Uterus (tissue), 4 donors: ENCODE data around the gene KPNA1. TPM values are rescaled to one million over a fixed set of nuclear protein-coding genes. Genes with fewer than 3 reads are reported as not detected.
"Not testable (repeated sequence)": the region's sequence is repeated elsewhere in the genome, so short reads cannot be mapped to it uniquely, and the experiment has no call there.

Source experiments
- DNase-seq, 2 donors: peaks; one replicate each; pipeline ENCODE4 v3.0.0-alpha.2; 2019 to 2020
- H3K27ac ChIP-seq, 2 donors: fragments of 200-600 bp; sonication (generic); 1 replicate in 1 of 2; 2 replicates in 1 of 2; pipeline ENCODE4 v1.5.1; 2016 to 2018
- H3K27me3 ChIP-seq, 2 donors: fragments of 200-600 bp; sonication (generic); one replicate each; pipeline ENCODE4 v1.5.1; 2018 to 2019; ENCODE audit warnings: control low read depth in 1 of 2
- H3K36me3 ChIP-seq, 2 donors: fragments of 200-600 bp; sonication (generic); one replicate each; pipeline ENCODE4 v1.5.1; 2019; ENCODE audit warnings: control low read depth in 1 of 2
- H3K4me1 ChIP-seq, 2 donors: fragments of 200-600 bp; sonication (generic); one replicate each; pipeline ENCODE4 v1.5.1; 2018 to 2019; ENCODE audit warnings: control low read depth in 1 of 2
- H3K4me3 ChIP-seq, 2 donors: fragments of 200-600 bp; sonication (generic); 1 replicate in 1 of 2; 2 replicates in 1 of 2; pipeline ENCODE4 v1.5.1; 2018 to 2019; ENCODE audit warnings: mild to moderate bottlenecking in 1 of 2
- H3K9me3 ChIP-seq, 2 donors: fragments of 200-600 bp; sonication (generic); one replicate each; pipeline ENCODE4 v1.5.1; 2019; ENCODE audit warnings: control low read depth in 1 of 2
- POLR2A ChIP-seq, 2 donors: fragments of 450-650 bp; IDR thresholded peaks; one replicate each; pipeline ENCODE4 v1.6.1; 2016; ENCODE audit warnings: antibody characterized with exemption in 2 of 2, mild to moderate bottlenecking in 1 of 2, moderate library complexity in 1 of 2
- intact Hi-C: fragments of 100-400 bp; cut with DNase I; formaldehyde crosslinking; loops from one replicate; pipeline ENCODE4 v1.15.1; 2023; ENCODE audit warnings: low total_unique reads
- total RNA-seq, 4 donors: library from RNA; depleted of rRNA in 3 of 4; stranded (reverse); fragments of >200 nt in 3 of 4; gene quantifications; one replicate each; pipeline versions ENCODE4 v1.1.0 to v1.2.4, GENCODE V29; 2014 to 2023
- TF ChIP-seq, protein P1 (sequence below), 4 experiments: fragments of 200-600 bp in 2 of 4; fragments of 450-650 bp in 2 of 4; sonication (generic) in 2 of 4; IDR thresholded peaks; one replicate each; pipeline ENCODE4 v1.5.1; 2016 to 2019; ENCODE audit warnings: antibody characterized with exemption in 4 of 4, mild to moderate bottlenecking in 2 of 4, moderate library complexity in 1 of 4
- donor health status: DM: yes; HTN: yes; CAD: no.

KPNA1 gene
- total RNA-seq, 4 donors from 2014 or later: 37.4 to 88.3 (median 46.4) TPM

DNA sequence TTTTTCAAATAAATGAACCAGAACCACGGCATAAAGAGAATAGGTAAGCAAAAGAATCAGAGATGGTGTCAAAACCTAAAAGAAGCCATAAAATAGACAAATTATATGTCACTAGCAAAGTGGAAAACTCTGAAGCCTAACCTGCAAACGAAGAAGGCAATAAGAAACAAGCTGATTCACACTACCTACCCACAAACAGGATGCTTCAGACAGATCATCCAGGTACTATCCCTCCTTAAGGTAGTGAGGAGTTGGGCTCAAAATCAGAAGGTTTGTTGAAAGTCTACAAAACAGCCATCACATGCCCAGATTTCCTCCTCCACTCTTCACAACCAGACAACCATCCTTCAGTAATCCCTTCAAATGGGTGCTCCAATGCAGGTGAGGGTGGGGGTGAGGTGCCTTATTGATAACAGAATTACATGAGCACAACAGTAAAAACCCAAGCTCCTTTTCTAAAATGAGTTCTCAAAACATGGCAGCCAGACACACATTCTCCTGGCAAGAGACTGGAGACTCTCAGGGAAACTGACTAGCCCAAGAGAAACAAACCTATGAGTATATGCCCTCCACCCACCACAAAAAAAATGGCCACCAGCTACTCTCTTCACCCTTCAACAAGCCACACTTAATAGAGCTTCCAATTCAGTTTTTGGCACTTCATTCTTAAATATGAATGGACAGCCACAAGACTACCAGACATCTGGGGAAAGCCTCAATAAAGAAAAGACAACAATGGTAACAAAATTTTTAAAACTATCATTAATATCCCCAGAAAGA lies 6.4 kb downstream of the KPNA1 start:
- H3K27ac ChIP-seq: no peak overlapping the region
- intact Hi-C loops: no loop called here
- H3K9me3 ChIP-seq: no peaks in the 10 kb centered on the region
- no peak overlapping the region for H3K4me3 ChIP-seq
- no peaks in the 10 kb centered on the region for H3K4me1 ChIP-seq
- no peaks in the 10 kb centered on the region for H3K27me3 ChIP-seq
- no peaks in the 10 kb centered on the region for H3K36me3 ChIP-seq
- DNase-seq: no peak
- TF ChIP-seq, protein P1, sequence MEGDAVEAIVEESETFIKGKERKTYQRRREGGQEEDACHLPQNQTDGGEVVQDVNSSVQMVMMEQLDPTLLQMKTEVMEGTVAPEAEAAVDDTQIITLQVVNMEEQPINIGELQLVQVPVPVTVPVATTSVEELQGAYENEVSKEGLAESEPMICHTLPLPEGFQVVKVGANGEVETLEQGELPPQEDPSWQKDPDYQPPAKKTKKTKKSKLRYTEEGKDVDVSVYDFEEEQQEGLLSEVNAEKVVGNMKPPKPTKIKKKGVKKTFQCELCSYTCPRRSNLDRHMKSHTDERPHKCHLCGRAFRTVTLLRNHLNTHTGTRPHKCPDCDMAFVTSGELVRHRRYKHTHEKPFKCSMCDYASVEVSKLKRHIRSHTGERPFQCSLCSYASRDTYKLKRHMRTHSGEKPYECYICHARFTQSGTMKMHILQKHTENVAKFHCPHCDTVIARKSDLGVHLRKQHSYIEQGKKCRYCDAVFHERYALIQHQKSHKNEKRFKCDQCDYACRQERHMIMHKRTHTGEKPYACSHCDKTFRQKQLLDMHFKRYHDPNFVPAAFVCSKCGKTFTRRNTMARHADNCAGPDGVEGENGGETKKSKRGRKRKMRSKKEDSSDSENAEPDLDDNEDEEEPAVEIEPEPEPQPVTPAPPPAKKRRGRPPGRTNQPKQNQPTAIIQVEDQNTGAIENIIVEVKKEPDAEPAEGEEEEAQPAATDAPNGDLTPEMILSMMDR (IDR thresholded peaks at IDR 0.05): no peak
- TF ChIP-seq POLR2A (IDR thresholded peaks at IDR 0.05): no peak

DNA sequence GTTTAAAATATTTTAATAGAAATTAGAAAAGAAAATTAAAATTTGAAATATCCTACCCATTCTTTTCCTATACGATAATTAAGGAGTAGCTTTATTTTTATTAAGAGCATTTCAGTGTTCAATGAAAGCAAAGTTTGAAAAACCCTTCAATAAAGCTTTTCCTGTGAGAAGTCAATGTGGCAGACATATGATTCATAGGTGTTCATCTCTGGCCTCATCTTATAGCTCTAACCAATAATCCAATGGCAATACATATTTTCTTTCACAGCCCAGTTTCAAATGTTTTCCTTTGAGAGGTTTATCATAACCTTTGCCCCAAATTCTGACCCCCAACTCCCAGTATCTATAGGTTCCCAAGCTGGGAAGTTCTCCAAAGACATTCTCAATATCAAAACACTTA lies 8.3 kb downstream of the KPNA1 start:
- TF ChIP-seq, protein P1 (IDR thresholded peaks at IDR 0.05): no peak
- TF ChIP-seq POLR2A (IDR thresholded peaks at IDR 0.05): no peak
- Histone ChIP-seq H3K36me3 (no peaks in the 10 kb centered on the region), H3K27ac (no peak overlapping the region), H3K9me3 (no peaks in the 10 kb centered on the region), H3K4me3 (no peak overlapping the region), H3K4me1 (no peaks in the 10 kb centered on the region), H3K27me3 (no peaks in the 10 kb centered on the region)
- no peak for DNase-seq
- intact Hi-C loops: no loop called here

DNA sequence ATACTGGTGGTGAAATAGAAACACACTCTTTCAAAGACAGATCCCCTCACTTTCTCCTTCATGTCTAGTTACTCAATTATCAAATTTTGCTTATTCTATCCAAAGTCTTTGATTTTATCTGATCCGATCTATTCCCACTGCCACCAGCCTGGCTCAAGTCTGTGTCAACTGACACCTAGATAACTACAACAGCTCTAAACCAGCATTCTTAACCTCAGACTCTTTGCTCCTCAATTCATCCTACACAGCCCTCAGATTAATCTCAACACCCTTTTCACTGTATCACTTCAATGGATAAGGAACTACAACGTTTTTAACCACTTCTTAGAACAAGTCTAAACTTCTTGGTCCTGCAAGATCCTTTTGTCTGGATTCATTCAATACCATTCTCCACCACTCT lies 9.1 kb downstream of the KPNA1 start:
- Histone ChIP-seq H3K27me3 (no peaks in the 10 kb centered on the region), H3K4me3 (no peak overlapping the region), H3K4me1 (no peaks in the 10 kb centered on the region), H3K9me3 (no peaks in the 10 kb centered on the region), H3K36me3 (no peaks in the 10 kb centered on the region), H3K27ac (no peak overlapping the region)
- no peak for DNase-seq
- TF ChIP-seq POLR2A (IDR thresholded peaks at IDR 0.05): no peak
- TF ChIP-seq, protein P1 (IDR thresholded peaks at IDR 0.05): no peak
- intact Hi-C loops: no loop called here

DNA sequence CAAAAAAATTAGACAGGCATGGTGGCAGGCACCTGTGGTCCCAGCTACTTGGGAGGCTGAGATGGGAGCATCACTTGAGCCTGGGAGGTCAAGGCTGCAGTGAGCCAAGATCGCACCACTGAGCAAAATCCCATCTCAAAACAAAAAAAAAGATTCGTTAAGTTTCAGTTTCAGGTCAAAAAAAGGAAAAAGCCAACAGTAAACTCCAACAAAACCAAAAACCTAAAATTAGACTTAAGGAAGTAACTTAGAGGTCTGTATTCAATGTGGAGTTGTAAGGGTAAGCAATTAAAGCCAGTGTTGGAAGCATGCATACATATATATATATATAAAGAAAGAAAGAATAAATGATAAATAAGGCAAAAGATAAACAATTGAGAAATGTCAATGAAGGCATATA lies 11.8 kb downstream of the KPNA1 start:
- intact Hi-C loops: no loop called here
- H3K27me3 ChIP-seq: no peaks in the 10 kb centered on the region
- no peaks in the 10 kb centered on the region for H3K9me3 ChIP-seq
- no peaks in the 10 kb centered on the region for H3K36me3 ChIP-seq
- no peak for TF ChIP-seq POLR2A (IDR thresholded peaks at IDR 0.05)
- TF ChIP-seq, protein P1 (IDR thresholded peaks at IDR 0.05): no peak
- no peak overlapping the region for H3K4me3 ChIP-seq
- DNase-seq: no peak
- H3K4me1 ChIP-seq: no peaks in the 10 kb centered on the region
- H3K27ac ChIP-seq: no peak overlapping the region

DNA sequence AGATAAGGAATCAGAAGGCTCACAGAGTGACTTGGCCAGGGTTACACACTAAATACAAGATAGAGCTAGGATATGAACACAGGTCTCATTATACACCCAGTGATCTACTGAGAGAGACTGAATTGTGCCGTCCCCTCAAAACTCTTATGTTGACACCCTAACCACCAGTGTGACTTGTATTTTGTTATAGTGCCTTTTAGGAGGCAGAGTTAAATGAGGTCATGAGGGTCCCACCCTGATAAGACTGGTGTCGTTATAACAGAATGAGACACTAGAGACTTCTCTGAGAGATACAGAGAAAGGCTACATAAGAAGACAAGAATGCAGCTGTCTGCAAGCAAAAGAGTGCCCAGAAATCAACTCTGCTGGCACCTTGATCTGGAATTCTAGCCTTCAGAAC lies 12.6 kb downstream of the KPNA1 start:
- no peaks in the 10 kb centered on the region for H3K4me1 ChIP-seq
- H3K36me3 ChIP-seq: no peaks in the 10 kb centered on the region
- no peak overlapping the region for H3K27ac ChIP-seq
- no peaks in the 10 kb centered on the region for H3K27me3 ChIP-seq
- intact Hi-C loops: no loop called here
- no peak overlapping the region for H3K4me3 ChIP-seq
- no peaks in the 10 kb centered on the region for H3K9me3 ChIP-seq
- DNase-seq: no peak
- TF ChIP-seq, protein P1 (IDR thresholded peaks at IDR 0.05): no peak
- TF ChIP-seq POLR2A (IDR thresholded peaks at IDR 0.05): no peak

DNA sequence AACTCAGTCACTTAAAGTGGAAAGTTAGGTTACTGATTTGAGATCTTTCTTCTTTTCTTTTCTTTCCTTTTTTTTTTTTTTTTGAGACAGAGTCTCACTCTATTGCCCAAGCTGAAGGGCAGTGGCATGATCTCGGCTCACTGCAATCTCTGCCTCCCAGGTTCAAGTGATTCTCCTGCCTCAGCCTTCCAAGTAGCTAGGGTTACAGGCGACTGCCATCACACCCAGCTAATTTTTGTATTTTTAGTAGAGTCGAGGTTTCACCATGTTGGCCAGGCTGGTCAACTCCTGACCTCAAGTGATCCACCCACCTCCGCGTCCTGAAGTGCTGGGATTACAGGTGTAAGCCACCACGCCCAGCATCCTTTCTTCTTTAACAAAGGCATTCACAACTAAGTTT lies 13.8 kb downstream of the KPNA1 start:
- H3K27me3 ChIP-seq, H3K4me3 ChIP-seq, DNase-seq, H3K9me3 ChIP-seq, intact Hi-C loops, H3K4me1 ChIP-seq, H3K36me3 ChIP-seq, H3K27ac ChIP-seq: not testable (repeated sequence)
